CD4-positive, alpha-beta memory T cell (primary cell): ENCODE results near the gene EPM2A. TPM values are rescaled to one million over a fixed set of nuclear protein-coding genes. Genes with fewer than 3 reads are reported as not detected.

Experiments
- CTCF ChIA-PET: fragments of 350-600 bp; sonication (Branson Sonifier 250); formaldehyde crosslinking; loops from one replicate; lab custom pipeline; 2021; ENCODE audit warnings: inconsistent platforms; ENCODE audit not compliant: partially characterized antibody; lab: Charles Lee
- POLR2A ChIA-PET: fragments of 350-600 bp; sonication (Branson Sonifier 250); formaldehyde crosslinking; loops from one replicate; lab custom pipeline; 2021; ENCODE audit not compliant: partially characterized antibody; lab: Charles Lee
- DNase-seq, 5 donors: peaks; one replicate each; pipeline versions ENCODE4 v3.0.0 to v3.0.0-alpha.2; 2020 to 2022; ENCODE audit warnings: mixed read lengths in 1 of 5
- H3K27ac ChIP-seq: one replicate; pipeline ENCODE4 v1.7.0; 2013; ENCODE audit warnings: low read depth, low read length
- H3K27me3 ChIP-seq: 2 replicates; pipeline ENCODE4 v1.7.0; 2013; ENCODE audit warnings: mild to moderate bottlenecking, low read length, moderate library complexity; ENCODE audit not compliant: insufficient read depth
- H3K36me3 ChIP-seq: 2 replicates; pipeline ENCODE4 v1.7.0; 2013; ENCODE audit warnings: mild to moderate bottlenecking, low read length, moderate library complexity; ENCODE audit not compliant: insufficient read depth
- H3K4me1 ChIP-seq: 2 replicates; pipeline ENCODE4 v1.7.0; 2013; ENCODE audit warnings: mild to moderate bottlenecking, low read length, moderate library complexity; ENCODE audit not compliant: insufficient read depth
- H3K4me3 ChIP-seq, 2 donors: one replicate each; pipeline ENCODE4 v1.7.0; 2013; ENCODE audit warnings: low read length in 2 of 2, mild to moderate bottlenecking in 1 of 2
- H3K9me3 ChIP-seq, 2 donors: one replicate each; pipeline ENCODE4 v1.7.0; 2013; ENCODE audit warnings: low read length in 2 of 2, control low read depth in 1 of 2; ENCODE audit not compliant: control insufficient read depth in 1 of 2
- H3K27ac Mint-ChIP-seq, 7 donors: one replicate each; pipeline ENCODE4 v1.8.0; 2020 to 2021; ENCODE audit warnings: mixed read lengths in 7 of 7, mild to moderate bottlenecking in 6 of 7, inconsistent platforms in 3 of 7, moderate library complexity in 3 of 7
- H3K27me3 Mint-ChIP-seq, 2 donors: one replicate each; pipeline ENCODE4 v1.8.0; 2020 to 2021; ENCODE audit warnings: mixed read lengths in 2 of 2
- H3K36me3 Mint-ChIP-seq, 2 donors: one replicate each; pipeline ENCODE4 v1.8.0; 2020 to 2021; ENCODE audit warnings: mixed read lengths in 2 of 2, inconsistent platforms in 1 of 2, mild to moderate bottlenecking in 1 of 2
- H3K4me1 Mint-ChIP-seq, 4 donors: one replicate each; pipeline ENCODE4 v1.8.0; 2020 to 2021; ENCODE audit warnings: mixed read lengths in 4 of 4, mild to moderate bottlenecking in 1 of 4
- H3K4me3 Mint-ChIP-seq, 8 donors: one replicate each; pipeline ENCODE4 v1.8.0; 2020 to 2021; ENCODE audit warnings: mixed read lengths in 8 of 8, mild to moderate bottlenecking in 7 of 8, moderate library complexity in 6 of 8, inconsistent platforms in 3 of 8
- H3K9me3 Mint-ChIP-seq, 8 donors: one replicate each; pipeline ENCODE4 v1.8.0; 2020 to 2021; ENCODE audit warnings: mixed read lengths in 8 of 8, mild to moderate bottlenecking in 5 of 8, inconsistent platforms in 3 of 8, moderate library complexity in 1 of 8
- intact Hi-C: fragments of 100-400 bp; cut with micrococcal nuclease; formaldehyde crosslinking; loops from one replicate; pipeline ENCODE4 v1.15.1; 2023
- polyA plus RNA-seq, 2 donors: library from polyadenylated mRNA; unstranded; fragments of 300-500 nt; fragmentation: Illumina TruSeq; gene quantifications; one replicate each; pipeline ENCODE4 v1.2.3, GENCODE V29; 2021
- total RNA-seq, 2 experiments: library from RNA; stranded (reverse); gene quantifications; one replicate each; pipeline ENCODE4 v1.2.3, GENCODE V29; 2021

Gene EPM2A
- total and polyA plus RNA-seq, 4 experiments from 2014 or later = 2.6 to 15.1 (median 9.3) TPM

DNA sequence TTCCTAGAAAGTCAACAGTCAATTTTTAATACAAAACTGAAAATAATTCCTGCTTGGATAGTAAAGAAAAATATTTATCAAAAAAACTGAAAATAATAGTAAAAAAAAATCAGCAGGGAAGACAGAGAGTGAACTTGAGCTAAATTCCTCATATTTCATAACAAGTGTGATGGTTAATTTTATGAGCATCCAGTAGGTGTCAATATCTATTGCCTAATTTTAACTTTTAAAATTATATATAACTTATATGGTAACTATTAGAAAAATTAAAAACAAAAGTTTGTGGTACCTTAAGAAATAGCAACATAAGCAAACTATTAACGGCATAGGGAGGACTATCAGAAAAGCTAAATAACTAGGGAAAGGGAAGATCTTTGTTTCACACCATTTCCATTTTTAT, 2.1 kb downstream of the EPM2A start:
- H3K4me3 ChIP-seq = no peak overlapping the region
- Mint-ChIP-seq H3K4me1 (peaks cover 0 to 11% (median 4%) of the 10 kb centered on the region in 4 donors), H3K36me3 (peaks cover 9 to 10% of the 10 kb centered on the region in 2 donors), H3K27ac (no peak overlapping the region), H3K4me3 (no peak overlapping the region), H3K9me3 (peaks cover 0 to 8% (median 0%) of the 10 kb centered on the region in 8 donors), H3K27me3 (no peaks in the 10 kb centered on the region)
- H3K9me3 ChIP-seq = no peaks in the 10 kb centered on the region
- H3K27ac ChIP-seq = no peak overlapping the region
- POLR2A ChIA-PET = interaction anchor here (1.2 kb wide), 1 partner anchor 231 kb away, joined by 3 read pairs; the partner anchor contains the start of gene SHPRH
- intact Hi-C loops = loop anchor here (5.0 to 10.0 kb wide), 2 partner anchors 134 to 1042 kb away; no protein-coding TSS in a partner anchor
- CTCF ChIA-PET = interaction anchor here (0.9 to 2.1 kb wide), 2 partner anchors 99 to 155 kb away, joined by 3 to 7 read pairs; no protein-coding TSS in a partner anchor
- no peaks in the 10 kb centered on the region for H3K36me3 ChIP-seq
- H3K27me3 ChIP-seq = no peaks in the 10 kb centered on the region
- DNase-seq = no peak
- H3K4me1 ChIP-seq = peaks cover 16% of the 10 kb centered on the region

DNA sequence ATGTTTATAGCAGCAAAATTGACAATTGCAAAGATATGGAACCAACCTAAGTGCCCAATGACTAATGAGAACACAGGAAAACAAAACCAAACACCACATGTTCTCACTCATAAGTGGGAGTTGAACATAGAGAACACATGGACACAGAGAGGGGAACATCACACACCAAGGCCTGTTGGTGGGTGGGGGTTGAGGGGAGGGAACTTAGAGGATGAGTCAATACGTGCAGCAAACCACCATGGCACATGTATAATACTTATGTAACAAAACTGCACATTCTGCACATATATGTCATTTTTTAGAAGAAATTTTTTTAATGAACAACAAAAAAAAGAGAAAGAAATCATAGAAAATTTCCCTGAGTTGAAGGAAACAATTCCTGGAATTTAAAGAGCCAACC, 3.9 kb downstream of the EPM2A start:
- Mint-ChIP-seq H3K9me3 (peaks cover 0 to 13% (median 0%) of the 10 kb centered on the region in 8 donors), H3K4me1 (peaks cover 0 to 11% (median 5%) of the 10 kb centered on the region in 4 donors), H3K27ac (peak overlapping the region in 1 of 7 donors; percentile 13), H3K36me3 (peaks cover 9 to 10% of the 10 kb centered on the region in 2 donors), H3K4me3 (no peak overlapping the region), H3K27me3 (no peaks in the 10 kb centered on the region)
- H3K4me1 ChIP-seq = peaks cover 16% of the 10 kb centered on the region
- intact Hi-C loops = loop anchor here (5.0 to 10.0 kb wide), 2 partner anchors 136 to 1043 kb away; no protein-coding TSS in a partner anchor
- ChIA-PET CTCF (interaction anchor here (0.7 to 2.1 kb wide), 3 partner anchors 84 to 710 kb away, joined by 3 to 7 read pairs (median 3); no protein-coding TSS in a partner anchor), POLR2A (no interaction called here)
- no peak for DNase-seq
- no peak overlapping the region for H3K4me3 ChIP-seq
- no peaks in the 10 kb centered on the region for H3K27me3 ChIP-seq
- no peaks in the 10 kb centered on the region for H3K9me3 ChIP-seq
- no peak overlapping the region for H3K27ac ChIP-seq
- H3K36me3 ChIP-seq = no peaks in the 10 kb centered on the region

DNA sequence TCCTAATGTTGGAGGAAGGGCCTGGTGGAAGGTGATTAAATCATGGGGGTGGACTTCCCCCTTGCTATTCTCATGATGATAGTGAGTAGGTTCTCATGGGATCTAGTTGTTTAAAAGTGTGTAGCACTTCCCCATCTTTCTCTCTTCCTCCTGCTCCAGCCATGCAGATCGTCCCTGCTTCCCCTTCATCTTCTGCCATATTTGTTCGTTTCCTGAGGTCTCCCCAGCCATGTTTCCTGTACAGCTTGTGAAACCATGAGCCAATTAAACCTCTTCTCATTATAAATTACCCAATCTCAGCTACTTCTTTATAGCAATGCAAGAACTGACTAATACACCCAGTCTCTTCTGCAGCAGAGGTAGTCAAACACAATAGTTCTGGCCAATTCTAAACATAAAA, 5.4 kb downstream of the EPM2A start:
- peaks cover 0 to 9% (median 3%) of the 10 kb centered on the region in 4 donors for H3K4me1 Mint-ChIP-seq
- POLR2A ChIA-PET = no interaction called here
- H3K9me3 Mint-ChIP-seq = peaks cover 0 to 13% (median 0%) of the 10 kb centered on the region in 8 donors
- CTCF ChIA-PET = no interaction called here
- Histone ChIP-seq H3K9me3 (no peaks in the 10 kb centered on the region), H3K4me1 (peaks cover 10% of the 10 kb centered on the region), H3K27me3 (no peaks in the 10 kb centered on the region), H3K27ac (no peak overlapping the region), H3K4me3 (no peak overlapping the region), H3K36me3 (no peaks in the 10 kb centered on the region)
- no peaks in the 10 kb centered on the region for H3K27me3 Mint-ChIP-seq
- intact Hi-C loops = loop anchor here (5.0 to 10.0 kb wide), 3 partner anchors 137 to 1735 kb away; no protein-coding TSS in a partner anchor
- H3K36me3 Mint-ChIP-seq = peaks cover 5 to 9% of the 10 kb centered on the region in 2 donors
- no peak overlapping the region for H3K27ac Mint-ChIP-seq
- no peak for DNase-seq
- H3K4me3 Mint-ChIP-seq = no peak overlapping the region

DNA sequence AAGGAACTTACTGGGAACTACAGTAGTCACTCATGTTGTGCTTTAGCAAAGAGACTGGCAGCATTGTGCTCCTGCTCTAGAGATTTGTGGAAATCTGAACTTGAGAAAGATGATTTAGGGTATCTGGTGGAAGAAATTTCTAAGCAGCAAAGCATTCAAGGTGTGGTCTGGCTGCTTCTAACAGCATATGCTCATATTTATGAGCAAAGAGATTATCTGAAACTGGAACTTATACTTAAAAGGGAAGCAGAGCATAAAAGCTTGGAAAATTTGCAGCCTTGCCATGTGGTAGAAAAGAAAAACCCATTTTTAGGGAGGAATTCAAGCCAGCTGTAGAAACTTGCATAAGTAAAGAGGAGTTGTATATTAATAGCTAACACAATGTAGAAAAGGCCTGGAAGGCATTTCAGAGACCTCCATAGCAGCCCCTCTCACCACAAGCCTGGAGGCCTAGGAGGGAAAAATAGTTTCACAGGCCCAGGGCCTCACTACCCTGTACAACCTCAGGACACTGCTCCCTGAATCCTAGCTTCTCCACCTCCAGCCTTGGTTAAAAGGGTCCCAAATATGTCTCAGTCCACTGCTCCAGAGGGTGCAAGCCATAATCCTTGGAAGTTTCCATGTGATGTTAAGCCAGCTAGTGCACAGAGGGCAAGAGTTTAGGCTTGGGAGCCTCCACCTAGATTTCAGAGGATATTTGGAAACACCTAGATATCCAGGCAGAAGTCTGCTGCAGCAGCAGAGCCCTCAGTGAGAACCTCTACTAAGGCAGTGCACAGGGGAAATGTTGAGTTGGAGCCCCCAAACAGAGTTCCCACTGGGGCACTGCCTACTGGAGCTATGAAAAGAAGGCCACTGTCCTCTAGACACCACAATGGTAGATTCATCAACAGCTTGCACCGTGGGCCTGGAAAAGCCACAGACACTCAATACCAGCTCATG, 6.6 kb downstream of the EPM2A start:
- Histone ChIP-seq H3K27me3 (no peaks in the 10 kb centered on the region), H3K4me1 (peaks cover 2% of the 10 kb centered on the region), H3K27ac (no peak overlapping the region), H3K9me3 (no peaks in the 10 kb centered on the region), H3K4me3 (no peak overlapping the region), H3K36me3 (no peaks in the 10 kb centered on the region)
- Mint-ChIP-seq H3K4me3 (no peak overlapping the region), H3K27ac (no peak overlapping the region), H3K36me3 (peaks cover 0 to 9% of the 10 kb centered on the region in 2 donors), H3K27me3 (no peaks in the 10 kb centered on the region), H3K4me1 (peaks cover 0 to 7% (median 0%) of the 10 kb centered on the region in 4 donors), H3K9me3 (peaks cover 0 to 22% (median 3%) of the 10 kb centered on the region in 8 donors)
- DNase-seq = no peak
- intact Hi-C loops = loop anchor here (10.0 kb wide), 1 partner anchor 1734 kb away; no protein-coding TSS in a partner anchor
- CTCF ChIA-PET = interaction anchor here (1.1 kb wide), 1 partner anchor 95 kb away, joined by 3 read pairs; no protein-coding TSS in a partner anchor
- POLR2A ChIA-PET = no interaction called here

DNA sequence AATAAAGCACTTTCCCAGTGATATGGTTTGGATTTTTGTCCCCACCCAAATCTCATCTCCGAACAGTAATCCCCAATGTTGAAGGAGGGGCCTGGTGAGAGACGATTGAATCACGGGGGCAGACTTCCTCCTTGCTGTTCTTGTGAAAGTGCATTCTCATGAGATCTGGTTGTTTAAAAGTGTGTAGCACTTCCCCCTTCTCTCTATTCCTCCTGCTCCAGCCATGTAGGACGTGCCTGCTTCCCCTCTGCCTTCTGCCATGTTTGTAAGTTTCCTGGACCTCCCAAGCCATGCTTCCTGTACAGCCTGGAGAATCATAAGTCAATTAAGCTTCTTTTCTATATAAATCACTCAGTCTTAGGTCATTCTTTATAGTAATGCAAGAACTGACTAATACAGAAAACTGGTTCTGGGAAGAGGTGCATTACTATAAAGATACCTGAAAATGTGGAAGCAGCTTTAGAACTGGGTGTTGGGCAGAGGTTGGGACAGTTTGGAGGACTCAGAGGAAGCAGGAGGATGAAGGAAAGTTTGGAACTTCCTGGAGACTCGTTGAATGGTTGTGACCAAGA, 7.4 kb downstream of the EPM2A start:
- Mint-ChIP-seq H3K27me3 (no peaks in the 10 kb centered on the region), H3K36me3 (peaks cover 0 to 9% of the 10 kb centered on the region in 2 donors), H3K4me1 (peaks cover 0 to 7% (median 0%) of the 10 kb centered on the region in 4 donors), H3K9me3 (peaks cover 0 to 30% (median 7%) of the 10 kb centered on the region in 8 donors), H3K27ac (no peak overlapping the region), H3K4me3 (no peak overlapping the region)
- intact Hi-C loops = loop anchor here (10.0 kb wide), 1 partner anchor 1733 kb away; no protein-coding TSS in a partner anchor
- Histone ChIP-seq H3K9me3 (no peaks in the 10 kb centered on the region), H3K4me1 (no peaks in the 10 kb centered on the region), H3K36me3 (no peaks in the 10 kb centered on the region), H3K27me3 (no peaks in the 10 kb centered on the region), H3K27ac (no peak overlapping the region), H3K4me3 (no peak overlapping the region)
- CTCF ChIA-PET = no interaction called here
- no peak for DNase-seq
- POLR2A ChIA-PET = no interaction called here

DNA sequence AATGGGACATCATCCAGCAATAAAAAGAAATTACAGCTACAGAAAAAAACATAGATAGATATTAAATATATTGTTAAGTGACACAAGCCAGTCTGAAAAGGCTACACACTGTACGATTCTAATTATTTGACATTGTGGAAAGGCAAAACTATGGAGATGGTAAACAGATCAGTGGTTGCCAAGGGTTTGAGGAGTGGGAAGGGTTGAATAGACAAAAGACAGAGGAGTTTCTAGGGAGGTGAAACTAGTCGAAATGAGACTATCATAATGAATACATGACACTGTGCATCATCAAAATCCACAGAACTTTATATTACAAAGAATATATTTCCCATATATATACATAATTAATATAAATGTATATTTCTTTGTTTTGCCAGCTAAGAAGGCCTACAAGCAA, 9.8 kb downstream of the EPM2A start:
- H3K4me1 Mint-ChIP-seq = peaks cover 0 to 4% (median 0%) of the 10 kb centered on the region in 4 donors
- peaks cover 3 to 17% of the 10 kb centered on the region in 2 donors for H3K36me3 Mint-ChIP-seq
- POLR2A ChIA-PET = no interaction called here
- no peaks in the 10 kb centered on the region for H3K27me3 ChIP-seq
- H3K27ac Mint-ChIP-seq = no peak overlapping the region
- H3K4me3 Mint-ChIP-seq = no peak overlapping the region
- no peak for DNase-seq
- no peaks in the 10 kb centered on the region for H3K9me3 ChIP-seq
- no peak overlapping the region for H3K4me3 ChIP-seq
- no peaks in the 10 kb centered on the region for H3K36me3 ChIP-seq
- H3K9me3 Mint-ChIP-seq = peaks cover 2 to 35% (median 11%) of the 10 kb centered on the region in 8 donors
- CTCF ChIA-PET = no interaction called here
- H3K4me1 ChIP-seq = no peaks in the 10 kb centered on the region
- no peaks in the 10 kb centered on the region for H3K27me3 Mint-ChIP-seq
- no peak overlapping the region for H3K27ac ChIP-seq
- intact Hi-C loops = loop anchor here (10.0 kb wide), 1 partner anchor 1731 kb away; no protein-coding TSS in a partner anchor
